HG03469 (cell line): Measurements from ENCODE around the gene MDFIC.

Source experiments
- ATAC-seq: cut with Tn5 transposase; IDR thresholded peaks from one replicate; pipeline ENCODE4 v1.9.1; 2021; ENCODE audit warnings: mild to moderate bottlenecking, moderate library complexity, moderate number of reproducible peaks; ENCODE audit not compliant: unreplicated experiment

The MDFIC gene

GRCh38 chr7:114944745-114945625 lies 23.1 kb downstream of the MDFIC start:
- ATAC-seq, result no peak

DNA sequence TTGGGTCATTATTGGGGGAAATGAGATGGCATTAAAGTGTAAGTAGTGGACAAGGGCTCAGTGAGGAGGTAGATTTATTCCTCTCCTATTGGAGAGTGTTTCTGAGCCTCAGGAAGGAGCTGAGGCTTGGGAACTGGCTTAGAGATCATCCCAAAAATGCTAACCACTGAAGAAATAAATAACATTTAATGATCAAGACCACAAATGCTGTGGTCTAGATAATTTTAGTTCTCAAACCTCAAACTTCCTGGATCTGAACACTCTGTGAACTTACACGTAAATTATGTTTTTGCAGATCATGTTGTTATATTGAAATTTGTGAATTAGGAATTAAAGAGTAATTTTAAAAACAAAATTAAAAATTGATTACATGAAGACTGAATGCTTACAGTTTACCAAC lies 27.3 kb downstream of the MDFIC start:
- ATAC-seq, result no peak

GRCh38 chr7:114952296-114952695 lies 30.4 kb downstream of the MDFIC start:
- no peak for ATAC-seq

- no peak for ATAC-seq
Measured at GRCh38 chr7:114953724-114954123, 31.8 kb downstream of the MDFIC start.

- peak; percentile 36 for ATAC-seq
Measured at GRCh38 chr7:114956702-114957101, 34.8 kb downstream of the MDFIC start.

DNA sequence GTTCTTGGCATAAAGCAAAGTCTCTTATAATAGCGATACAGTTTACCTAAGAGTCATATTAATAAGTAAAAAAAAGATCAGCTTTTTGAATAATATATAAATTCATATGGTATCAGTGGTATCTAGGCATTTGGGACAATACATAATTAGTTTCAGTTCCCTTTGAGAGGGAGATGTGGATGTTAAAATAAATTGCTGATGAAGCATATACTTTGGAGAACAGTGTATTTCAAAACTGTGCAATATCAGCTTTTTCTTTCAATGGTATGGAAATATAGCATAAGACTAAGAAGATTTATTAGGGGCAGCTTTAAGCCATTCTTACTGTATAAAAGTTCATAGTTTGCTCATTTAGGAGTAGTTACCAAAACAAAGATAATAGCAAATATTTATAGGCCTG lies 35.5 kb downstream of the MDFIC start:
- ATAC-seq, result no peak

DNA sequence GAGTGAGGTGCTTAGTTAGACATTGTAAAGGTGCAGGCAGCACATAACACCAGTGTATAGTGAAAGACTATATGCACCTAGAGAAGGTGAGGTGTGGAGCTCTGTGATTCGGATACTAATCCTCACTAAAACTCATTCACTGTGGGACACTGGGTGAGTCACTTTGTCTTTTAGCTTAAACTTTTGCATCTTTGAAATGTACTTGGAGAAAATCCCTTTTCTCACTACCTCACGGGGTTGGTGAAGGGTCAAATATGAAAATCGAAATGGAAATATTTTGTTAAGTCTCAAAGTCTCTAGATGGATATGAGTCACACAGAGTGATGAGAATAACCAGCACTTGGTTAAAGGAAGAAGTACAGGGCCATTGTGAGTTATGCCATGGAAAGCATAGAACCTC lies 38.0 kb downstream of the MDFIC start:
- ATAC-seq, result peak; percentile 62

DNA sequence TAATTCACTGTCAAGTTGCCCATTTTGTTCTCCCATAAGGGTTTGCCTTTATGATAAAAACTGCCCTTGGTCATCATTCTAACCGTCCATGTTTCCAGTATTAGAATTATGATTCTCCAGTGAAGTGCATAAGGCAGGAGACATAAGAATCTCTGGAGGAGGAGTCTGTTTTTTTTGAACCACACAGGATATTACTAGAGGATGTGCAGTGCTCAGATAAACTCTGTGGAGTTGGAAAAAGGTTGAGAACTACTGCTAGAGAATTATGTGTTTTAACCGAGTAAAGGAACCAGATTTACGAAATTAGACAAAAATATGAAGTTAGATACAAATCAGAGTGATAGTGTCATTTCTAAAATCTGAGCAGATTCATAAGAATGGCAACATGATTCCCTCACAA lies 40.5 kb downstream of the MDFIC start:
- ATAC-seq, result no peak

GRCh38 chr7:114966156-114966555 lies 44.3 kb downstream of the MDFIC start:
- ATAC-seq, result no peak

DNA sequence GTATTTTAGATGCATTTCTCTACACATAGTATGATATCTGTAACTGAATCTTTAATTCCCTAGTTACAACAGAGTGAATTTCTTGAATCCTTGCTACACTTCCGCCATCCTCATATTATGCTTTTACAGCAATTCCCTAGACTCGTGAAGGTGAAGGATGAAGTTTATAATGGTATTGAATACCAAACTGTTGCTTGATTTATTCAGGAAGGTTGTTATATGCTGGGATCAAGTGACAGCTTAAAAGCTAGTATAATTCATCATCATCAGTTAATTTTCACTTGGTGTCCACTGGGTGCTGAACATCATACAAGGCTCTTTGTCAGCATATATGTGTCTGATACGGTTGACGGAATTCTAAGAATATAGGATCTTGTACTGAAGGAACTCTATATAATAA lies 47.2 kb downstream of the MDFIC start:
- no peak for ATAC-seq

- no peak for ATAC-seq
Measured at GRCh38 chr7:114970308-114970707, 48.4 kb downstream of the MDFIC start.

DNA sequence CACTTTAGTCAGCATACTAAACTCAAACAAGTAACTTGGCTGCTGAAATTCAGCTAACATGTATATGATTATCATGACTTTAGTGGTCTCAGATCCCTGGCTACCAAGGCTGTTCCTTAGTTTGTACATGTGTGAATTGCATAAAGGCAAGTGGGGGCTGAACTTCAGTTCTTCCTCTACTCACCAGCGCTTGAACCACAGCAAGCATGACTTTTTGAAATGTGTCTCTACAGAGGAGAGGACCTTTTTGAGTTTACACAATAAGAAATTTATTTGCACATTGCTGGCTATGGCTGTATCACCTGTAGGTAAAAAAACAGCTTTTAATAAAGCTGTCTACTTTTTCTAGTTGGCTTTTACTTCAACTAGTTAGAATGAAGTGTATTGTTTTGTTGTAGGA lies 48.8 kb downstream of the MDFIC start:
- no peak for ATAC-seq

- ATAC-seq, result no peak
Measured at GRCh38 chr7:114972567-114972966, 50.7 kb downstream of the MDFIC start.

DNA sequence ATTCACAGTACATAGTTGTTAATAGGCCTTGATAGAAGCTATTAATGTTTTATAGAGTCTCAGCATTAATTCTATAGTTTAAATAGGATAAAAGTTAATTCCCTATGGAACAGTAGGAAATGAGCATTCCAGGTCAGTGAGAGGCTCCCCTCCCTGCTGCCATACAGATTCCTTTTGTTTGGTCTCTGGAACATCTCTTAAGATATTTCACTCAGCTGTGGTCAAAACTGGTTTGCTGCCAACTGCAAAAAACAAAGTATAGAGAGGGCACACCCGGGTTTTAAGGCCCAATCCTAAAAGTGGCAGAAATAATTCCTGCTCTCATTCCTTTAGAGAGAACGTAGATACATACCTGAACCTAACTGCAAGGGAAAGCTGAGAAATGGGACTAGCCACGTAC lies 51.3 kb downstream of the MDFIC start:
- no peak for ATAC-seq

- no peak for ATAC-seq
Measured at GRCh38 chr7:114975401-114975800, 53.5 kb downstream of the MDFIC start.

- no peak for ATAC-seq
Measured at GRCh38 chr7:114976666-114977065, 54.8 kb downstream of the MDFIC start.

- ATAC-seq, result no peak
Measured at GRCh38 chr7:114977277-114977676, 55.4 kb downstream of the MDFIC start.

DNA sequence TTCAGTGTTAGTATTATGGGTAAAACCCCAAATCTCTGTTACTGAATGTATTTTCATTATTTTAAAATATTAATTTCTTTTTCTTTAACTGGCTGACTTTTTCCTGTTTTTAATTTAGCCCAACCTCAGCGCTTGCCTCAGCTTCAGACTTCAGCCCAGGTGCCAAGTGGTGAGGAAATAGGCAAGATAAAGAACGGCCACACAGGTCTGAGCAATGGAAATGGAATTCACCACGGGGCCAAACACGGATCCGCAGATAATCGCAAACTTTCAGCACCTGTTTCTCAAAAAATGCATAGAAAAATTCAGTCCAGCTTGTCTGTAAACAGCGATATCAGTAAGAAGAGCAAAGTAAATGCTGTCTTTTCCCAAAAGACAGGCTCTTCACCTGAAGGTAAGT lies 57.5 kb downstream of the MDFIC start:
- no peak for ATAC-seq

- ATAC-seq, result no peak
Measured at GRCh38 chr7:114979803-114980507, 58.1 kb downstream of the MDFIC start.

DNA sequence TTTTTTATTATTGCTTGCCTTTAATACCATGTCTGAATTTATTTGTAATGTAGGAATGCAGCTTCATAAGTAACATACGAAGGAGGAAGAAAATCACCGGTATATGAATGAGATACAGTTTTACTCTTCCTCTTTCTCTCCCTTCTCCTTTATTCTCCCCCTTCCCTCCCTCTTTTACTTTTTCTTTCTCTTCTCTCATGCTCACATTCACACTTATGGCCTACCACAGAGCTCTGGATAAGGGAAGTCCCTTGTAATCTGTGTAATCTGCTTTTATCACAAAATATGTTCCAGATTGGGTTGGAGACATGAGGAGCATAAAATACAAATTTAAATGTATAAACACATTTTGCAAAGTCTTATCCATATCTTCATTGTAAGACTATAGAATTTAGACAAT lies 59.4 kb downstream of the MDFIC start:
- ATAC-seq, result no peak

GRCh38 chr7:114985116-114985715 lies 63.3 kb downstream of the MDFIC start:
- no peak for ATAC-seq
